Superior temporal gyrus (tissue), 1 donor: ENCODE results near the gene FAM124B.
"Not testable (repeated sequence)": the region's sequence is repeated elsewhere in the genome, so short reads cannot be mapped to it uniquely, and the experiment has no call there.

Source experiments
- DNase-seq: peaks from one replicate; pipeline ENCODE4 v3.0.0-alpha.2; 2016; ENCODE audit errors: extremely low spot score

The FAM124B gene

DNA sequence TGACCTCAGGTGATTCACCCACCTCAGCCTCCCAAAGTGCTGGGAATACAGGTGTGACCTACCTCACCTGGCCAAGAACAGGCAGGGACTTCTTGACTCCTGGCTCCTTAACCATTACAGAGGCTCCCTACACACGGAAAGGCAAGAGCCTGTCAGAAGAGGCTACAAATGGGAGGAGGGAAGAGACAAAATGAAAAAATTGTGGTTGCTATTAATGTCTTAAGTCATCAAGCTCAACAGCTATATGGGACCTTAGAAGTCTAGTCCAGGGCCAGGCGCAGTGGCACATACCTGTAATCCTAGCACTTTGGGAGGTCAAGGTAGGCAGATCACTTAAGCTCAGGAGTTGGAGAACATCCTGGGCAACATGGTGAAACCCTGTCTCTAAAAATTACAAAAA lies 11.5 kb upstream of the FAM124B start:
- DNase-seq = no peak

- peak; percentile 40 for DNase-seq
Measured at GRCh38 chr2:224412141-224413015, 10.5 kb upstream of the FAM124B start.

- DNase-seq = no peak
Measured at GRCh38 chr2:224410946-224411561, 9.1 kb upstream of the FAM124B start.

DNA sequence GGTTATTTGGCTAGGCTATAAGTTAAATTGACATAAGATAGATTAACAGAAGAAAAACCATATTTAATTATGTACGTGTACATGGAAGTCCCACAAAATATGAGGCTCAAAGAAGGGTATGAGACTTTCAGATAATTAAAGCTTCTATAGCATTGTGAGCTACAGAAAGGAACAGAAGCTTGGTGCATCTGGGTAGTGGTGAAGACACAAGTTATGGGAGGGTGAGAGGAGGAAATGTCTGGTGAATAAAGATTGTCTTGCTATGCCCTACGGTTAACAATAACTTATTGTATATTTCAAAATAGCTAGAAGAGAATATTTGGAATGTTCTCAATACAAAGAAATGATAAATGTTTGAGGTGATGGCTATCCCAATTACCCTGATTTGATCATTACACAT lies 6.8 kb upstream of the FAM124B start:
- DNase-seq = no peak

- no peak for DNase-seq
Measured at GRCh38 chr2:224407241-224407701, 5.4 kb upstream of the FAM124B start.

- DNase-seq = no peak
Measured at GRCh38 chr2:224405841-224406370, 4.0 kb upstream of the FAM124B start.

DNA sequence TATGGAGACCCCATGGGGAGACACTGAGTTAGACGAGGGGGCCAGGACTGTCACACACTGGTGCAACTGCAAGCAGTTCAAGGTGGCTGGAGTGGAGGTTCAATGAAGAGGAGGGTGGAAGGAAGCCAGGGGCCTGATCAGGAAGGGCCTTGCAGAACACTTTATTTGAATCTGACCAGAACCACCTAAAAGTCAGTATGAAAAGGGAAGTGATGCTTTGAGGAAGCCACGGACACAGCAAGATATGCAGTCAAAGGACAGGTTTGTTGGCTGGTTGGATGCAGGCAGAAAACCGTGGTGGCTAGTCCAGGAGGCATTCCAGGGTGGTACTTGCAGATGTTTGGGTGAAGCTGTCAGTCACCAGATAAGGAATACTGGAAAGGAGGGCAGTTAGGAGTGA lies 3.5 kb upstream of the FAM124B start:
- DNase-seq = no peak

DNA sequence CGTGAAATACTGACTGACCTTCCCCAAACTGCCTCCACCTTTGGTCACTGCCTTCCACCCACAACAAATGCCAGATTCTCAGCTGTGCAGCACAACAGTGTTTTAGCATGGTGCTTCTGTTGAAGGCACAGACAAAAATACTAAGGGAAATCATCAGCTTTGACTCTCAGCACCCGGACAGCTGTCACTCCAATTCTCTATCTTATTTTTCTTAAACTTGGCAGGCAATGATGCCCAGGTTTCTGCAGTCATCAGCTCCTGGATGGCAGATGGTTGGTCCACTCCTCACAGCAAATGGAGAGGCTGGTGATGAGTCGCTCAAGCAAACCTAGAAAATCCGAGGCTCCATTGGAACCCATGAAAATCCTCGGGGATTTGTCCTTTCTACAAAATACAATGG lies 2.9 kb upstream of the FAM124B start:
- no peak for DNase-seq

GRCh38 chr2:224403657-224404056 lies 1.8 kb upstream of the FAM124B start:
- no peak for DNase-seq

GRCh38 chr2:224400886-224401632 lies 848 bp downstream of the FAM124B start:
- no peak for DNase-seq

GRCh38 chr2:224400174-224400810 lies 1.6 kb downstream of the FAM124B start:
- no peak for DNase-seq

DNA sequence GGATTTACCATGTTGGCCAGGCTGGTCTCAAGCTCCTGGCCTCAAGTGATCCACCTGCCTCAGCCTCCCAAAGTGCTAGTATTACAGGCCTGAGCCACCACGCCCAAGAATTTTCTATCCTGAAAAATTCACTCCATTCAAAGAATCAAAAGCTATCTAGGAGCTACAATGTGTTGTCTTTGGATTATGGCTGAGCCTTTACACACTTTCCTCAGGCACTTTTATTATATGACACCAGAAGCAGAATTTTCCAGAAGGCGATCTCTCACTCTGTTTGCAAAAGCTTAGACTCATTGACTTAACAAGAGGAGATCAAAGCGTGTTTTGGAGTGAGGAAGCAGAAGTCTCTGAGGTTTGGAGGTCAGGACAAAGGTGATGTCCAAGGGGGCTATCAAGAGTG lies 3.6 kb downstream of the FAM124B start:
- DNase-seq = no peak

- not testable (repeated sequence) for DNase-seq
Measured at GRCh38 chr2:224397100-224397499, 4.8 kb downstream of the FAM124B start.

DNA sequence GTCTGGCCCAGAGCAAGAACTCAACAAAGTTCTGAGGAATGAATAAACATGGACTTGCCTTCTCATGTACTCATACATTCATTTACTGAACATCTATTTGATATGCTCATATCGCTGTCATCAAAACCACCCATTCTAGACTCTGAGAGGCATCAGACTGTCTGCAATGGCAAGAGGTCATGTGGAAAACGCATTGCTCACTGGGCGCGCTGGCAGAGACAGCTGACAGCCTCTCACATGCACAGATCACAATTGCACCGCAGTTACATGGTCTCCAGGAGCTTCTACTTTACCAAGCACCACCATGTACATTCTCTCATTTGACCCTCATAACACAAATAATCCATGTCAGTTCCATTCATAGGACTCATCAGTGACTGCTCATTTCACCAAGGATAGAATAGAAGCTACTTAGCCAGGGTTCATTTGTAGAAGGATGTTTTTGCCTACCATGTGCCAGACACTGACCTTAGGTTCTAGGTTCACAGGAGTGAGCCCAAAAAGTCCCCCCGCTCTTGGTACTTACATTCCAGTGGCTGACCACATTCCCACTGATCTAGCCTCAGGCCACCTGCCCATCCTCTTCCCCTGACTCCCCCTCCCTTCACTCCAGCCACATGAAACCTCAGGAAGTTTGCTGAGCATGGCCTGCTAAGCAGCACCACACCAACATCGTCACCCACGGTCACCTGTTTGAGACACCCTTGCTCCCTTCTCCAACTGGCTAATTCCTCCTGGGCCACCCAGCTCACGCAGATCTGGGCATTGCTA lies 6.1 kb downstream of the FAM124B start:
- DNase-seq = no peak

- no peak for DNase-seq
Measured at GRCh38 chr2:224393157-224393872, 8.6 kb downstream of the FAM124B start.

DNA sequence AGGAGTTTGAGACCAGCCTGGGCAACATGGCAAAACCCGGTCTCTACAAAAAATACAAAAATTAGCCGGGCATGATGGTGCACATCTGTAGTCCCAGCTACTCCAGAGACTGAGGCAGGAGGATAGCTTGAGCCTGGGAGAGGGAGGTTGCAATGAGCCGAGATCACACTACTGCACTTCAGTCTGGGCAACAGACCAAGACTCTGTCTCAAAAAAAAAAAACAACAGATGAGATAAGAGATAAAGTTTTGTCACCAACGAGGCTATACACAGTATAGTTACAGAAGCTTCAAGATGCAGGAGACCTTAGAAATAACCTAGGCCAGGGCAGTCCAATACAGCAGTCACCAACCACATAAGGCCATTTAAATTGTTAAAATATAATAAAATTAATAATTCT lies 9.4 kb downstream of the FAM124B start:
- DNase-seq = no peak

- DNase-seq = no peak
Measured at GRCh38 chr2:224389317-224389716, 12.6 kb downstream of the FAM124B start.

- no peak for DNase-seq
Measured at GRCh38 chr2:224386876-224387275, 15.0 kb downstream of the FAM124B start.

DNA sequence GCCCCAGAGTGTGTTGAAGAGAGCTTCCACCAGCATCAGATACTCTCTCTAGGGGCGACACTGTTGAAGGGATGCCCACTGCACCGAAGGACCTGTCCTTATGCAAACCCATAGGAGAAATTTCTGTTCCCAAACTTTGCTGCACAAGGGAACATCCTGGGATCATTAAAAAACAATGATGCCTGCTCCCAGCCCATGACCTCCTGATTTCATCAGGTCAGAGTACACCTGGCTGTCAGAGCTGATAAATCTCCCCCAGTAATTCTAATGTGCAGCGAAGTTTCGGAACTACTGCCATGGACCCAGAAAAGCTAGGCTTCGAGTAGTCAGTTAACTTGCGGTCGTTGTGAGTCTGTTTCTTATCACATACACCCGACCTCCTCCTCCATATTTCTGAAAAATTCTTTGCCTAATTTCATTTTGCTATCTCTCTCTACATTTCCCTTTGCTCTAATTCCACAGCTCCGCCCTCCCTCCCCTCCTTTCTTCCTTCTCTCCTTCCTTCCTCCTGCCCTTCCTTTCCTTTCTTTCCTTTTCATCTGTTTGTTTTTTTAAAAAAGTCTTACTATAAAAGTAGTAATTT lies 18.8 kb downstream of the FAM124B start:
- DNase-seq = no peak

DNA sequence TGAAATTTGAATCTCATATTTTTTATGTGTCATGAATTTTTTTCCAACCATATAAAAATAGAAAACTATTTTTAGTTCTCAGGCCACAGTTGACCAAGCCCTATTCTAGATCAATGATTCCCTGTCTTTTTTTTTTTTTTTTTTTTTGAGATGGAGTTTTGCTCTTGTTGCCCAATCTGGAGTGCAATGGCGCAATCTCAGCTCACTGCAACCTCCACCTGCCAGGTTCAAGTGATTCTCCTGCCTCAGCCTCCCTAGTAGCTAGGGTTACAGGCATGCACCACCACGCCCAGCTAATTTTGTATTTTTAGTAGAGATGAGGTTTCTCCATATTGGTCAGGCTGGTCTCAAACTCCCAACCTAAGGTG lies 19.6 kb downstream of the FAM124B start:
- DNase-seq = not testable (repeated sequence)
